HuH-7.5 (cell line): Measurements from ENCODE around the gene ALDOB.

Source experiments
- DNase-seq: peaks from one replicate; pipeline ENCODE4 v3.0.0; 2011; ENCODE audit warnings: low spot score

ALDOB gene

DNA sequence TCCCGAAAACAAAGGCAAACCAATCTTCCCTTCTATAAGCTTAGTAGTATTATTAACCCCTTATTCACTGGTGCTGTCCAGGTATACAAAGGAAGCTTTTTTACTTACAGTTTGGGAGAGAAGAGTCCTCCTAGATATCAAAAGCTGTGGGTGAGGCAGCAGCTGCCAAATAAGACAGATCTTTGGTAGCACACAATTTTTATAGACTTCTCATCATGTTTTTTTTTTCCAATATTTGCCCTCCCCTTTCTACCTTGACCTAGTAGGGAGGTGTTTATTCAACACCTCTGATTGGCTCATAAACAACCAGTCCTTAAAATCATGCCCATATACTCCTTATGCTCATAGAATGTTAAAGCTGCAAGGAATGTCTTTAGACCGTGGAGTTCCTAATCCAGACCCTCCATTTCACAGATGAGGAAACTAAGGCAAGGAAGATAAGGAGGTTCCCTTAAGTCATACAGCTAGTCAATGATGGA lies at the start of gene ALDOB:
Gene ALDOB, minus strand, starts transcription at position 174 of the 479 bp plus-strand sequence. CDS start 4,887 bp downstream, outside the sequence.
- no peak for DNase-seq

DNA sequence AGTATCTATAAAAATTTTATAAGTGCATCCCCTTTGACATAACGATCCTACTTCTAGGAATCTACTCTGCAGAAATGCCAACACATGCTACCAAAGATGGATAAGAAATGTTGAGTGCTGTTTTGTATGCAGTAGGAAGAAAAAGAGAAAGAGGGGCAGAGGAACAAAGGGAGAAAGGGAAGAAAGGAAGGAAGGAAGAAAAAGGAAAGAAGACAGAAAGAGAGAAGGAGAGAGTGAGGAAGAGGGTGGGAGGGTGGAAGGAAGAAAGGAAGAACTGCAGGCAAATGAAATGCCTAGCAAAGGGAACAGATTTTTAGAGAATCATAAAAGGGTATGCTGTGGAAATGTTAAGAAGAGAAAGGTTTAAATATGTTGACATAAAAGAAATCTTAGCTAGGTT lies 48.5 kb upstream of the ALDOB start:
- no peak for DNase-seq

DNA sequence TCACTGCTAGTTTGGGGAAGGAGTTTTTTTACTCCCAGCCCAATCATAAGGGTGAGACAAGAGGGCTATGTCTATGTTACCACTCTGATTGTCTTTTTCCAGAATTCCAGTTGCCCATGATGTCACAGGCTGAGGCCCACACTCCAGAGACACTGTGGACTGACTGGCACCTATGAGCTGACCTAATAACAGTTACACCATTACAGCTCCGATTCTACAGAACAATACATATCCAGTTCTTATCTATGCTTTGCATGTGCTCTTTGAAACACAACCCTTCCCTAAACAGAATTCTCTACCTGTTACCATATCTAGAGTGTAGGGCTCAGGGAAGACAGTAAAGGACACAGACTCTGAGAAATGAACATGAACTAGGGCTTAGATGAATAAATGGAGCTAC lies 45.7 kb upstream of the ALDOB start:
- no peak for DNase-seq

DNA sequence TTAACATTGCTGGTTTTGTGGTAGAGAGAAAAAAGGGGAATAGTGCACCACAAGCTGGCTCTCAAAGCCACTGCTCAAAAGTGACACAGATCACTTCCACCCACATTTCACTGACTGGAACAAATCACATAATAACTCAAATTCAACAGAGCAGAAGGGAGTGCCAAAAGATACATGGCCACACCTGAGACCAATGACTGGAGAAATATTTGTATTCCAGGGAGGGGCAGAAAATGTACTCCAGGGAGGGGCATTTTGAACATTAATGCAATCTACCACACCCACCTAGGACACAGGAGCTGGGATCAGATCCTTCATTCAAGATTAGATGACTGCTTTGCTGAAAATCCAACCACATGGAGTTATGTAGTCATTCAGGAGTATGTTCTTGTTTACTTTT lies 44.8 kb upstream of the ALDOB start:
- DNase-seq: no peak

DNA sequence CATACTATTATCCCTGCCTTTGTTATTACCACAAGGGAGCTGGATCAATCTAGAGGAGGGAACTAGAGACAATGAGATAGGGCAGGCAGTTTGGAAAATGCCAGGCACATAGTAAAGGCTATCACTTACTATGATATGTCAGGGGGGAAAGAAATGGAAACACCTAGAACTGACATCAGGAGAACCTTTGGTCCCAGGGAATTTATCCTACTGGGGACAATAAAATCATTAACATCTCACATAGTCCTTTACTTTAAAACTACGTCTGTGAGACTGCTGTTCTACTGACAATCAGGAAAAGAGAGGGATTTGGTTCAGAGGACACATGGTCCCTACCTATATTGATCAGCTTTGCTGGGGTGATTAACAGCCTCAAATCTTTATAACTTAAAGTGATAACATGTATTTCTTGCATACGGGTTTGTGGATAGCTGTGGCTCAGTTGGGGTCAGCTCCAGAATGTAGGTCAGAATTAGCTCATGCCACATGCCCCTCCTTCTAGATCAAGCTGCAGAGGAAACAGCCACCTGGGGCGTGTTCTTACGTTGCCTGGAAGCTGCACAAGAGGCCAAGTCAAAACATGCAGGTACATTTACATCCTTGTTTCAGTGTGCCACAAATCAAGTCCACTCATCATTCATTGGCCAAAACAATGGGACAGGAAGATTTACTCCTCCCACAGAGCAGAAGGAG lies 43.9 kb upstream of the ALDOB start:
- no peak for DNase-seq

DNA sequence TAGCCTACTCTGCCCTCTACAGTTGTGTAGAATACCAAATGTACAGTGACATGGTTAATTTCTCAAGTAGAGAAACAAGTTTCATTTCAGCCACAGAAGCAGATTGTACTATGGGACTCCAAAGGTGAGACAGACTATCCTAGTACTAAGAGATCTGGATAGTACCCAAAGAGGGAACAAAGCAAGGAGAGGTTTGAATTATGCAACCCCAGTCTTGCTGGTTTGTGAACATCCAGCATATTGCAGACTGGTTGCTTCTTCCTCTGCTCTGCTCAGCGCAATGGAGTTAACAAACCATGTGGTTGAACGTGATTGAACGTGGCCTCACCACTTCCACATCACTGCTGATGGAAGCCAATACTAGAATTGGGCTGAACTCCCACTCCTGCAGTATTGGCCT lies 43.3 kb upstream of the ALDOB start:
- DNase-seq: no peak

DNA sequence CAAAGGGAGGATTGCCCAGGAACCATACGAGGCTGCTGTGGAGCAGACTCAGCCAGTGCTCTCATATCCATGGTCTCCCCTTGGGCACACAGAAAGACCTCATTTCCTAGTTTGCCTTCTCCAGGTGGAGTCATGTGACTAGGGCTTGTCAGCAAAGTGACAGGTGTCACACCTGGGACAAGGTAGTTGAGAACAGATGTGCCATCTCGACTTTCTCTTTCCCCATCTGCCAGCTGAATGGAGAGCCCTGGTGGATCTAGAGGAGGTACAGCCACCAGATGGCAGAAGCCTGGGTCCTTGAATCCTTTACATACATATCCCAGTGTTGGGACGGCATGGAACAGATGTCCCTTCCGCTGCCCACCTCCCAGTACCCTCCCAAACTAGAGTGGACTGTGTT lies 42.9 kb upstream of the ALDOB start:
- no peak for DNase-seq

DNA sequence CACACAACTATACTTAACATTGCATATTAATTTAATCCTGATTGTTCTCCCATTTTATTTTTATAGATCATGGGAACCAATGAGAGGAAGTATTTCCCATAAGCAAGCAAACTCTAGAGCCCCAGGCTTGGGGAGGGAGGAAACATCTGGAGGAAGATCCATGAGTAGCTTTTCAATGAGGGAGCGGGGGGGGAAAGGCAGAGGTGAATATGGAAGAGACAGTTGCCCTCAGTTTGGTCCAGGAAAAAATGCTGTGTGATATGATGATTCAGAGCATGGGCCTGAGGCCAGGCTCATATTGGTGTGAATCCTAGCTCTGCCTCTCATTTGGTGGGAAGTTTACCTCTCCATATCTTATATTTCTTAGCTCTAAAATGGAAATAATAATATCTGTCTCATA lies 42.2 kb upstream of the ALDOB start:
- no peak for DNase-seq

DNA sequence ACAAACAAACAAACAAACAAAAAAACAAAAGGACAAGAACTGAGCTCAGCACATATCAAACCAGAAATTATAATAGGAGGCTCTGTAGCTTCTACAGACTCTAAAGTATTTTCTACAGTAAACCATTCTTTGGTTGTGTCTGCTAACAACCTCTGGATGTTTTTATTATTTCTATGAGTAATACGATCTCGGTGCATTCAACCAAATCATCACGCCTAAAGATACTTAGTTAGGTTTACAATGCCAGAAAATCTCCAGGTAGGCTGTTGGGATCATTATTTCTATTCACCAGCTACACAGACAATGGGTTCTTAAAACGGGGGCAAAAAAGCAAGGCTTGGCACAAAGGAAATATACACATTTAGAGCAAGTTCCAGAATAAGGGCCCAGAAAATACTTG lies 41.6 kb upstream of the ALDOB start:
- no peak for DNase-seq

DNA sequence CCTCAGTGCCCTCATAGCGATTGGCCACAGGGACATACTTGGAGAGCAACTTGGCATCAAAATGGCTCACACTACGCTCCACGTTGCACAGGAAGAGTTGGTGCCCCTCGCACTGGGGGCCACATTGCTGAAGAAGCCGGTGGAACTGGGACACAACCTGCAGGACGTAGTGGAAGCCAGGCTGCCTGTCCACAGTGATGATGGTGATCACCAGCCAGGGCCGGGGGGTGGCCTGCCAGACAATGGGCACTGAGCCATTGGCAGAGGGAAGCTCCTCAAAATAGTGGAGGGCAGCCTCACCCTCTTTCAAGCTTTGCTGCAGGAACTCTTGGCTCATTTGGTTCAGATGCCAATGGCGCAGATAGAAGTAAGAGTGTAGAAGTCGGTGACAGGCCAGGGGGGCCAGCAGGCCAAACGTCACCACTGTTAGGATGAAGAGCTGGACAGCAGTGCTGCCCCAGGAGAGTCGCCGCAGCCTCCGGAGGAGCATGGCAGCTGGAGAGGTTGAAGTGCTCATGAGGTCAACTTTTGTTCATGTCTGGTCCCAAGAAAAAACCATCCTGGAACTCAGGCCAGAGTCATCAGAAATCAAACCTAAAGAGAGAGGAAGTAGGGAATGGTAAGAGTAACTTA lies 41.1 kb upstream of the ALDOB start:
- DNase-seq: no peak

DNA sequence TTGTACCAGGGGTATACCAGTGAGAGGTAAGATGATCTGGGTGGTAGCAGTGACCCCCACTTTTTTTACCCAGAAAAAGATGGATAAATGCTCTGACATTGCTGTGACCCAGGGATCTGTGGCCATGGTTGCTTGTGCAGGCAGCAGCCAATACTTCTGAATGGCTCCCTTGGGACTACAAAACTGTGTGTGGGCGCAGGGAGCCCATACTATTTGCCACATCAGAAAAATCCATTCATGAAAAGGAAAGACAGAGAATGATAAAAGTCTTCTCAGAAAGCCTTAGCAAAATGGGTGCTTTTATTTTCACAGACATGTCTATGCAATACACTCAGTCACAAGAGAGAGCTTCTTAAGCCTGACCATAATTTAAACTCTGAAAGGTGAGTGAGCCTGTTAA lies 37.3 kb upstream of the ALDOB start:
- no peak for DNase-seq

DNA sequence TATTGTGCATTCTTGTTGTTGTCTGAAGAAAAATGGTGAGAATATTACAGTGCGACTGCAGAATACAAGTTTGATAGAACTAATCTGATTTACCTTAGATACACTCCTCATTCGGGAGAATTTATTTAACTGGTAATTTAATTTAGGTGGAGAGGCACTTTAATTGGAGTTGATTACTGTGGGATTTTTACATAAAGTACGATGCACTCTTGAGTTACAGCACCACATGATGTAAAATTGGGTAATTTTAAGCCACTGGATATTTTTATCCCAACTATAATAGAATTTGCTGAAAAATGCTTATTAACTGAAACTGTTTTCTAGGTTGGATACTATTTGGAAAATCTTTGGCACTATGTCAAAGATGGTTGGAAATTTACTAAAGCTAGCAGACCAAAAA lies 35.4 kb upstream of the ALDOB start:
- DNase-seq: no peak

DNA sequence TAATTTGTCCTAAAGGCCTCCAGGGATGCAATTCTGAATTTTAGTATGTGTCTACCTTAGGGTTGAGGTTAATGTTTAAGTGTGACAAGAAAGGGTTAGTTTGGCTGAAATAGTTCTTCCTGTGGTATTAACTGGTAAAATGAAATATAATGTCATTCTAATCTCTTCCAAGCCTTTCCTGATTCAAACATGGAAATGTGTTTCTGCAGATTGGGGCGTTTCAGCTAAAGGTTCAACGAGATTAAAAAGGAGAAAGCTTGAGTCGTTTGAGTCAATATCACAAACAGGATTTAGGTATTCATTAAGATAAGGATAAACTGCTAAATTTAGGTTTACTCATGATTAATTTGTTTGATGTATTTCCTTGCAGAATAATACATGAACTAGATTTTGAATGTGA lies 34.4 kb upstream of the ALDOB start:
- DNase-seq: no peak

DNA sequence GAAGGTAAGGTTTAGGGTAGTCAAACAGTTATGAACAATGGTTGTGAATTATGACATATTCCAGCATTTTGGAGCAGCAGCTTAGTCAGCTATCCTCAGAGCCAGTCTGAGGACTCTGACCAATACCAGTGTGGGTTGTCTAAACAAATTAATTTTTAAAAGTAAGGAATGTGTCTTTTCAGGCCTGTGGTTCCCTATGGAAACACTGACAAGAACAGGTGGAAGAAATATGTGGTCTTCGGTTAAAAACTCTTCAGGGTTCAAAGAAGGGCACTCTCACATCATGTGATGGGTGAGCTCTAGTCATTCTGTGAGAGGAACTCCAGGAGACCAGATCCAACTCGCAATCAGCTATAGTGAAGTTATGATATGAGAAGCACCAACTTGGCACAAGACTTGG lies 33.5 kb upstream of the ALDOB start:
- no peak for DNase-seq

DNA sequence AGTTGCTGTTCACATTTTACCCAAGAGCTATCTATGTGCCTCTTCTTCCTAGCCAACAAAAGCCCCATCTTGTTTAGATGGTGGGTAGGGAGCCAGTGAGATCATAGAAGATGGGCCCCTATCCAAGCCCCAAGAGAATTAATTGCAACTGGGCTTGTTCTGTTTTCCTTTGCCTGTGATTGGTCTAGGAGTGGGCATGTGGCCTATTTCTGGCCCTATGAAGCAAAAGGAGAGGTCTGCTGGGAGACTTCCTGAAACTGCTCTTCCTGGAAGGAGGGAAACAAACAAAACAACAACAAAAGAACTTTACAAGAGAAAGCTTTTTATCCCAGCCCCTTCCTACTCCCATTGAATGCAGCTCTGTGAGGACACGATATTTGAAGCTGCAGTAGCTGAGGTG lies 32.5 kb upstream of the ALDOB start:
- no peak for DNase-seq

DNA sequence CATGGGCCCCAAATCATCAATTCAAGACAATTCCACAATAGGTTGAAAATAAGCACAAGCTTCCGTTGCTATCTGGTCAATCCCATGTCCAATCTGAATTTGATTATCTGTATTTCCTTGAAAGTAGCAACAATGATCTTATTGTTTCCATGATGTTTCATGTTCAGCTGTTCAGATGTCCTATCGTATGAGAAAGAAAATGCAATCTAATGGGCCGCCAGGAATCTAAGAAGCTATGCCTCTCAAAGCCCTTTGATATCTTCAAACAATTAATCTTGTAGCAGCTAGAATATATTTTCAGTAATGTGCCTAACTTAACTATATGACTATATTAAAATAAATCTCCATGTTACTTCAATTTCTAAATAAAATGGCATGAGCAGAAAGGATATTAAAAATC lies 32.1 kb upstream of the ALDOB start:
- no peak for DNase-seq

DNA sequence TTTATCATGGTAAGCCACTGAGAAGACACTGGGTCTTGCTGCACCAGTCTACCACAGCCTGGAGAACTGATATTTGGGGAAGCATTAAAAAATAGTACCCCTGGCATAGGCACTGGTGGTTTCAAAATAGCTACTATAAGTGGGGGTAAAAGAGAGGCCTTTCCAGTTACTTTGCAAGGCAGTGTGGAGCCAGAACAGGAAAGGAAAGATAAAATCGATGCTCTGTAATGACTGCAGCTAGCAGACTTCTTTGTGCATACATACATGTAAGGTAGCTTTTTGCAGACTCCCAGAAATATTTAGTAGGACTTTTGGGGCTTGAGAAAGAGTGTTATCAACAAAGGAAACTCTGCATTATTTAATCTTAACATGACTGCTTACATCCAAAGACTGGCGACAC lies 31.3 kb upstream of the ALDOB start:
- no peak for DNase-seq

DNA sequence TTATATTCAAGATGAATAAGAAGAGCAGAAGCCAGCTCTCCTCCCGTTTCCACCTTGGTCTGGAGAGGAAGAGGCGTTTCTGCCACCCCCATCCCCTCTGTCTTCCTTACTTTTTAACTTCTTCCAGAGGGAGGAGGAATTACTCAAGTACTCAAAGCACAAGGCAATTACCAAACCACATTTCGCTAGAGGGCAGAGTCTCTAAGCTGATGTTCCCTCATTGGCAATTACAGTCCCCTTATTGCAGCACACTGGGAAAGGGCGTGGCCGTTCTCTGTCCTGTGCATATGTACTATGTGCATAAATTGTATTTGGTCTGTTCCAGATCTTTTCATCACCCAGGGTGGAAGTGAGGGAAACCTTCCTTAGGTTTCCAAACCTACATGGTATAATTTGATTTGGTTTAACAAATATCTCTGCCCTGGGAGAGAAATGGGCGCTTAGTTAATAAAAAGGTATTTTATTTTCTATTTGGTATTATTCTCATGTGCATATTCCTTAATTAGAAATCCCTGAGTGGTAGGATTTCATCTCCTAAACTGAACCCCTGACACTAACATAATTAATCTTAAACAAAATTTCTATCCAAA lies 29.8 kb upstream of the ALDOB start:
- DNase-seq: peak; percentile 38

DNA sequence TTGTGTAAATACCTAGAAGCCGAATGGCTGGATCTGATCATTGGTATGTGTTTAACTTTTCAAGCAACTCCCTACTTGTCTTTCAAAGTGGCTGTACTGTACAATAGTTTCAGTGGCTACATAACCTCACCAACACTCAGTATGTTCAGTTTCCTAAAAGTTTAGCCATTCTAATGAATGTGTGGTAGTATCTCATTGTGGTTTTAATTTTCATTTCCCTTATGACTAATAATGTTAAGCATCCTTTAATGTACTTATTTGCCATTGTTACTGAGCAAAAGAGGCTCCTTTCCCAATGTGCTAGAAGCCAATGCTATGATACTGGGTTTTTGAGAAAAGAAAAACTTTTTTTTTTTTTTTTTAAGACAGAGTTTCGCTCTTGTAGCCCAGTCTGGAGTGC lies 27.8 kb upstream of the ALDOB start:
- DNase-seq: no peak

DNA sequence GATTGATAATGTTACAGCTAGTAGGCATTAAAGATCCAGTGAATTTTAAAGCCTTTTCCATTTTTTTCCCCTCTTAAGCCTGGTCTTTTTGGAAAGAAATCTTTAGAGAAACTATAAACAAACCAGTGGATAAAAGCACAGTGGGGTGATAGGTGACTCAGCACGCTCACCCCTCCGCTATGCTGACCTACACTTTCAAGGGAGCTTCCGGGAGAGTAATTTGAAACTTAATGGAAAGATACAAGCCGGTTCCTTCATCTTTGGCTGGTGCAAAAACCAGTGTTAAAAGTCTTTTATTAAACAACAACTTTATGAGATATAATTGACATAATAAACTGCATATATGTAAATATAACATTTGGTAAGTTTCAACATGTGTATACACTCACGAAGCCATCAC lies 27.0 kb upstream of the ALDOB start:
- no peak for DNase-seq

DNA sequence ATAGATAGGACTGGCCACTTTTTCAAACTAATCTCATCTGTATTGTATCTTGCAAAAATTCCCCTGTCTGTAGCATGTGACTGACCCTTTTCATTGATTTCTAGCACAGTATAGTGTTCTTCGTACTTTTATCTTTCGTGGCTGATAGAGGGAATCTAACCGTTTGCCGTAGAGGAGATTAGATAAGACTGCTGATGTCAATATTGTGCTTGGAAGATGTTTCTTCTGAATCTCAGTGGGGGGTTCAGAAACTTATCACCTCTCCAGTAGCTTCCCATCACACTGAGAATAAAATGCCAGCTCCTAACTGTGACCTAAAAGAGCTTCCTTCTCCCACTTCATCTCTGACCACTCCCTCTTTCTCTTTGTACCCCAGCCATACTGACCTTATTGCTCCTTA lies 25.4 kb upstream of the ALDOB start:
- DNase-seq: no peak

DNA sequence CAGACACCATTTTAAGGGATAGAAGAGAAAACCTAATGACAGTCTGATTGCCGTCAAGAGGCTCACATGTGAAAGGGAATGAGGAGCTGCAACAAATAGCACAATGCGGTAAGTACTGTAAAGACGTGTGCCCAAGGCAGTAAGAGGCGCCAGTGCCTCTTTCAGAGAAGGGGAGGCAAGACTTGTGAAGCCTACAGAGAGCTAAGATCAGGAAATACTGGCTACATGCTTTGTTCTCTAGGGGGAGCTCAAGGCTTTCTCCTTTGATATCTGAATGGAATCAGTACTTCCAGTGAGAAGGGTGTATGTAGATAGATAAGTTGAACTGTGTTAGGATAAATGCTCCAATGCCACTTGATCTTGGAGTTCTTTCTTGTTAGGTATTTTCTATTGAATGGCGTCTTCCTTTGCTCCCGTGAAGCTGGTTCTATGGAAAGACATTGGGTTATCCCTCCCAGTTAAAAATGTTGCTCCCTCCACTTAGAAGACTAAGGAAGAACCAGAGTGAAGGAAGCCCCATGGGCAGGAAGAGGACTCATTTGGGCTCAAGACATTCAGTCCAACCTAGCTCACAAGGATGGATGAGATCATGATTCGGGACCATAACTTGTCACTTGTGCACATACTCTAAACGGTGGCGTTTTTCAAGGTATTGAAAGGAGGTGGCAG lies 23.5 kb upstream of the ALDOB start:
- peak; percentile 44 for DNase-seq

DNA sequence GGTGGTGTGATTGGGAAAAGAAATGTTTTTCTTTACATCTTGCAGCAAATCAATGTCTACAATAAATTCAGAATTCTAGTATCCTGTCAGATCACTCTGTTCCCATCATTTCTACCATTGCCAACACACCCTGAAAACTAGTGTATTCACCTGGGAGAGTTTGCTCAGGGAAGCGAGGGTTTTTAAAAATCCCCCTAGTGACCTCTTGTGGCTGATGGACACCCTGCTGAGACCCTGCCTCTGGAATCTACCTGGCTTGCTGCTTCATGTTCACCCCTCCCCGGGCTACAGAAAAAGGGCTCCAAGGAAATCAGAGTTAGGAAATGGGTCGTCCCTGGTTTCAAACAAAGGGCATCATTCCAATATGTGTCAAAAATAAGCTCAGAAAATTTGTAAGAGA lies 21.4 kb upstream of the ALDOB start:
- DNase-seq: no peak
